GM12864 (cell line): ENCODE results near the gene TMEM184A.

Source experiments
- DNase-seq: peaks from one replicate; pipeline ENCODE4 v3.0.0-alpha.2; 2011; ENCODE audit warnings: low read depth
- H3K4me3 ChIP-seq: 2 replicates; pipeline ENCODE4 v1.5.1; 2011; ENCODE audit warnings: mild to moderate bottlenecking, low read depth, low read length, control low read depth
- TF ChIP-seq, protein P1 (sequence below): IDR thresholded peaks from 2 replicates; pipeline ENCODE4 v1.5.1; 2011; ENCODE audit warnings: low read depth, mild to moderate bottlenecking, moderate library complexity, low read length, control low read depth, inconsistent platforms; ENCODE audit errors: missing control alignments

Gene TMEM184A

GRCh38 chr7:1537535-1538412, 18.2 kb downstream of the TMEM184A start:
- DNase-seq = no peak
- H3K4me3 ChIP-seq = no peak overlapping the region
- TF ChIP-seq, protein P1, sequence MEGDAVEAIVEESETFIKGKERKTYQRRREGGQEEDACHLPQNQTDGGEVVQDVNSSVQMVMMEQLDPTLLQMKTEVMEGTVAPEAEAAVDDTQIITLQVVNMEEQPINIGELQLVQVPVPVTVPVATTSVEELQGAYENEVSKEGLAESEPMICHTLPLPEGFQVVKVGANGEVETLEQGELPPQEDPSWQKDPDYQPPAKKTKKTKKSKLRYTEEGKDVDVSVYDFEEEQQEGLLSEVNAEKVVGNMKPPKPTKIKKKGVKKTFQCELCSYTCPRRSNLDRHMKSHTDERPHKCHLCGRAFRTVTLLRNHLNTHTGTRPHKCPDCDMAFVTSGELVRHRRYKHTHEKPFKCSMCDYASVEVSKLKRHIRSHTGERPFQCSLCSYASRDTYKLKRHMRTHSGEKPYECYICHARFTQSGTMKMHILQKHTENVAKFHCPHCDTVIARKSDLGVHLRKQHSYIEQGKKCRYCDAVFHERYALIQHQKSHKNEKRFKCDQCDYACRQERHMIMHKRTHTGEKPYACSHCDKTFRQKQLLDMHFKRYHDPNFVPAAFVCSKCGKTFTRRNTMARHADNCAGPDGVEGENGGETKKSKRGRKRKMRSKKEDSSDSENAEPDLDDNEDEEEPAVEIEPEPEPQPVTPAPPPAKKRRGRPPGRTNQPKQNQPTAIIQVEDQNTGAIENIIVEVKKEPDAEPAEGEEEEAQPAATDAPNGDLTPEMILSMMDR = no peak

- TF ChIP-seq, protein P1 = no peak
- no peak for DNase-seq
- no peak overlapping the region for H3K4me3 ChIP-seq
Observed at GRCh38 chr7:1536743-1537534, 19.1 kb downstream of the TMEM184A start.

DNA sequence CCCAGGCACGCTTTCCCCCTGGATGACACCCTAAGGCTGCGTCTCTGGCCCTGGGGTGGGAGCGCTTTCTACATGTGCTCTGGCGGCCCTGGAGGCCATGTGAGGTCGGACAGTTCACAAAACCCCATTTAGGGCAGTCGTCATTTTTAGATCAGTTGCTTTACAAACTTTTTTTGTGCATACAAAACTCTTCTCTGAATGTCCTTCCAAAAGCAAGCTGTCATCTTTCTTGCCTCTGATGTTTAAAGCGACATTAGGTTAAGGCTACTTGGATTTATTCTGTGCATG, 19.6 kb downstream of the TMEM184A start:
- TF ChIP-seq, protein P1 = no peak
- no peak overlapping the region for H3K4me3 ChIP-seq
- DNase-seq = no peak

- TF ChIP-seq, protein P1 = no peak
- no peak for DNase-seq
Observed at GRCh38 chr7:1535701-1536454, 20.1 kb downstream of the TMEM184A start.

DNA sequence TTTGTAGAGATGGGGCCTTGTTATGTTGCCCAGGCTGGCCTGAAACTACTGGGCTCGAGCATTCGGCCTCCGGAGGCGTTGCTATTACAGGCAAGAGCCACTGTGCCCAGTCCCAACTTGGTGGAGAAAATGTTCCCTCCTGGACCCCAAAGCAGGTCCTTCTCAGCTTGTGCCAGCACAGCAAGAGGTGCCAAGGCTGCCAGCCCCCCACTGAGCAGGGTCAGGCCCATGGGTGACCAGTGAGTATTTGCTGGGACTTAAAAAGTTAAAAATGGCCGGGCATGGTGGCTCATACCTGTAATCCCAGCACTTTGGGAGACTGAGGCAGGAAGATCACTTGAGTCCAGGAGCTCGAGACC, 20.9 kb downstream of the TMEM184A start:
- no peak for DNase-seq
- H3K4me3 ChIP-seq = no peak overlapping the region
- TF ChIP-seq, protein P1 = no peak

More at GRCh38 chr7:1535701-1536454, 20.1 kb downstream of the TMEM184A start:
- H3K4me3 ChIP-seq = no peak overlapping the region

GRCh38 chr7:1534330-1535099, 21.5 kb downstream of the TMEM184A start:
- no peak overlapping the region for H3K4me3 ChIP-seq
- DNase-seq = no peak
- TF ChIP-seq, protein P1 = no peak
